Activated gamma-delta T cell (primary cell): ENCODE measurements around the gene TMEM109.

ENCODE experiments used
- DNase-seq: peaks from one replicate; lab custom pipeline; 2025; lab: John Stamatoyannopoulos, UW

TMEM109 gene

DNA sequence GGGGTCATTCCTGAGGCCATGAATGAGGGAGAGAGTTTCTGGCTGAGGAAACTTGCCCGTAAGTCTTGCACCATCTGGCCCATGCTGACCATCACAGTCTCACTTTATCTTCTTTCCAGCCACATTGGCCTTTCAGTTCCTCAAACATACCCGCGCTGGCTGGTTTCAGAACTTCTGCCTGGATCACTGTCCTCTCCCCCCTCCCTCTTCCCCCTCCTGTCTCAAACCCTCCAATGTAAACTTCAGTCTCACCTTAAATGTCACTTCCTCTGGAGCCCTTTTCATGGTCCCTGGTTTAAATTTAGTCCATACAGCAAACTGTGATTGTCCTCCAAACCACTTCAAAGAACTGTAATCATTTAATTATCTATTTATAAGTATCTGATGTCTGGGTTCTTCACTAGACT lies 3.7 kb upstream of the TMEM109 start:
- no peak for DNase-seq

DNA sequence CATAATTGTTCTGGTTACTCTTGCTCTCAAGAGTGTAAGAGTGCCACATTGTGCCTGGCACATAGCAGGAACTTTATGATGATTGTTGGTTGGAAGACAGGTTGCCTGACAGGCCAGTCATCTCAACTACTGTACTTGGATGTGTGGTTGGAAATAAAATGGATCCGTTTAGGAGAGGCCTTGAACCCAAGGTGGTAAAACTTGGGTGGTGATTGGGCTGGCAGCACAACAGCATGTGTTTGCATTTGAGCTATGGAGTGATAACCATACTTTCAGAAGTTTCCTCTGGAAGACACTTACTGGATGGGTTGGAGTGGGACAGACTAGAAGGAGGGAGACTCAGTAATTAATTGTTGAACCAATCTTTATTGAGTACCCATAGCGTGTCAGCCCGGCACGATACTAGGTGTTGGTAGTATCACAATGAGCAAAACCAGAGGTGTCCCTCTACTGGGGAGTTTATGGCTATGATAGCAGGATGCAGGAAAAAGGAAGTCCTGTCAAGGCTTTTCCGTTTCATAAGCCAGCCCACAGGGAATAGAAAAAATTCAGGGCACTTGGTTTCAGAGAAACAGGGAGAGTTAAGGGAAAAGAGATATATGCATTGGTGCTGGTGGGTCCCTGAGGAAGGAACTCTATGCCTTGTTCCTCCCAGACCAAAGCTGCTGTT lies 3.1 kb upstream of the TMEM109 start:
- DNase-seq = no peak

DNA sequence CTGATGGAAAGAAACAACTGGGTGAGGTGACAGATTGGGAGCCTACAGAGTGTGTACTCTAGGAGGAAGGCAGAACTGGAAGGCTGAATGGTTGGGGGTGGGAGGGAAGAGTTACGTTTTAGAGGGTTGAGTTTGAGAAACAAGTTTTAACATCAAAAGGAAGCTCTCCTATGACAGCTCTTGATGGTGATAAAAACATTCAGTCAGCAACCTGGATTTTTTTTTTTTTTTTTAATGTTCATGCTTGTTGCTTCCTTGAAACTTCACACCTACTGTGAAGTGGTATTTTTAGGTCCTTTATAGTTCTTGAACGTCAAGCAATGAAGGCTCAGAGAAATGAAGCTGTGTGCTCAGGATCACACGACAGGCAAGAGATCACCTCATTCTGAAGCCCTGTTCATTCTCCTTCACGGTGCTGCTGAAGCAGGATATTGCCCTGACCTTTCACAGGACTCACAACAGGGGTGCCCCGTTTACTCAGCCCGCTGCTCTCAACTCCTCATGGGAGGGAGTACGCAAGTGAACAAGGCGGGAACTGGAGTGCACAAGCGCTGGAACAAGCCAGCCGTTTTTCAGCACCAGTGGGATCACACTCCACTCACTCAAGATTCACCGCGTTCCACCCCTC lies 1.6 kb upstream of the TMEM109 start:
- no peak for DNase-seq

DNA sequence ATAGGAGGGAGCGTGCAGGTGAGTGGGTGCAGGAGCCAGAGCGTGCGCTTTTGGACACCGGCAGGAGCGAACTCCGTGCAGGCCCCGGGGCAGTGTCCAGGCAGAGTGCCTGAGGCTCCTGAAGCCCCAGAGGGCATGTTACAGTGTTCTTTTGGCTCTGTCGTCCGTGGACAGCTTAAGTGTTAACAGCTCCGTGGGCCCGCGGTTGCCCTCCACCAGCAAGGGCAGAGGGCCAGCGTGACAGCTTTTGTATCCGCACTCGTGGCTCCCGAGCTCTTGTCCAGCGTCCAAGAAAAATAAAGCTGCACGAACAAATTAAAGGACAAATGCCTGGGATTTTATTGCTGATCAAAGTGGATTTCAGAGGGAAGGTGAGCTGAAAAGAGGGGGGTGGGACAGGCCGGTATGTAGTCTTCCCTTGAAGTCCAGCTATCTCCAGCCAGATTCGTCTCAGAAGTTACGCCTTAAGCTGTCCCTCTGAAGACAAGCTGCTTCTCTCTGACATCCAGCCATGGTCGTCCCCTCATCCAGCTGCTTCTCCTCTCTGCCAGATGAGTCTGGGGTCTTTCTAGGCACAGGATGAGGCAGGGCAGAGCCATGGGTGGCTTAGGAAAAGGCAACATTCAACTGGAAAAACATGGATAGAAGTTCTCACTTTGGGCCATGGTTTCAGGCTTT lies 968 bp upstream of the TMEM109 start:
- no peak for DNase-seq

DNA sequence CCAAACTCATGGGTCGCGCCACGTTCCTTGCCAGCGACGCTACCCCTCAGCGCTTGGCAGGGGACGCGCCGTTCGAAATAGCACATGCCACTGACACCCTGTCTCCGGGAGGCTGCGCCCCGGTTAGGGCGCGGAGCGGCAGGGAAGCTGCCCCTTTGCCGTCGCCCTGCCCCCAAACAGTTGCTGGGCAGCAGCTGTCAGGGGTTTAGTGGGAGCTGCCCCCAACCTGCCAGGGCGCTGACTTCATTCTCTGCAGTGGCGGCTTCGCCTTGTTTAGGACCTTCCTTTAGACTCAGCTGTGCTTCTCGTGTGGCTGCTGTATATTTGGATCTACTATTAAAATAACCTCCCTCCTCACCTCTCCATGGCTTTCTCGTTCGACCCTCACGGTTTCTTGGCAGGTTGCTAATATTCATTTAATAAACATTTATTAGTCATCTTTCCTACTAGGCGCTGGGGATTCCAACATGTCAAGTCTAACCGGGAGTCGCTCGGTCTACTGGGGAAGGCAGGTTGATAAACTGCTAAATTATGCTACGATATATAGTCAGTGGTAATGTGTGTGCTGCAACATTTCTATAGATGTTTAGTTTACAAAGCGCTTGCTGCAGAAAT lies 782 bp downstream of the TMEM109 start:
- no peak for DNase-seq

DNA sequence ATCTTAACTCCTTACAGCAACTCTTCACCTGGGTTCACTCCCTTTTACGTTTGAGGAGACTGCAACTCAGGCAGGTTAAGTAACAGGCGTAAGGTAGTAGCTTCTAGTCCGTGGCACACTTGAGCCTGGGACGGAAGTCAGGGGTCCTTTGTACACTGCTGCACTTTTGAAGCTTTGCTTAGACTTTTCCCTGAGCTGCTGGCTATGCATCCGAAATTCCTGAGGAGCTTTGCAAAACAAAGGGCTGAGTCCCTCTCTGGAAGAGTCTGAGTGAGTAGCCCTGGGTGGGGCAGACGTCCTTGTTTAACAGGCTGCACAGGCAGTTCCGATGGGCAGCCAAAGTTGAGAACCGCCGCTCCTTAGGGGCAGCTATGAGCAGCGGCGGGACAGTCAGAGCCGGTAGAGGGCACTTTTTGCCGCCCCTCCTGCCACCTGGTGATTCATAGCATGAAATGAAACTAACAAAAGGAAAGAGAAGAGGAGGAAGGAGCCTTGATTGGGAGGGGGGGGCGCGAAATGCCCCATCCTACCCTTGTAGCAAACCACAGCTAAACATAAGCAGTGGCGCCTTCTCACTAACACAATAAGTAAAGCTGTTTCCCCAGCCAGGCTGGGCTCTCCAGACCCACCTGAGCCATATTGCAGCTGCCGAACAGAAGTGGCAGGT lies 1.4 kb downstream of the TMEM109 start:
- no peak for DNase-seq

DNA sequence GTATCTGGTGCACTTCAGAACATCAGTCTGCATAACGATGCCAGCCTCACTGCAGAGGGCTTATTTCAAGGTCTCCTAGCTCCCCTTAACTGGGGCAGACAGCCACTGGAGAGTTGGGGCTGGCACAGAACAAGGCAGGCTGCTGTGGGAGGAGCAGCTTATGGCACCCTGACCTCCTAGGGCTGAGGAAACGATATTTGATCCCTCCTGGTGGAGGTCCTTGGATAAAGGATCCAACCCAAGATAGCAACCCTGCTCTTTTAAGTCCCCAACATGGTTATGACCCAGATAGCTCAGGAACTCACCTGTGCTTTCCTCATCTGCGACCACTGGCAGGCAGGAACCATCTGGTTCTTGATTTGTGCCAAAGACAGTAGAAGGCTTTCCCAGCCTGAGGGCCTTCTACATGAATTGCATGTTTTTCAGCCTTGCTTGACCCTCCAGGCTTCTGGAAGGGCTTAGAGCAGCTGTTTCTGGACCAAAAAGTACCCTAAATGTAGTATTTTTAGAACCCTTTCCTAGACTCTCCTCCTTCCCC lies 2.8 kb downstream of the TMEM109 start:
- no peak for DNase-seq

DNA sequence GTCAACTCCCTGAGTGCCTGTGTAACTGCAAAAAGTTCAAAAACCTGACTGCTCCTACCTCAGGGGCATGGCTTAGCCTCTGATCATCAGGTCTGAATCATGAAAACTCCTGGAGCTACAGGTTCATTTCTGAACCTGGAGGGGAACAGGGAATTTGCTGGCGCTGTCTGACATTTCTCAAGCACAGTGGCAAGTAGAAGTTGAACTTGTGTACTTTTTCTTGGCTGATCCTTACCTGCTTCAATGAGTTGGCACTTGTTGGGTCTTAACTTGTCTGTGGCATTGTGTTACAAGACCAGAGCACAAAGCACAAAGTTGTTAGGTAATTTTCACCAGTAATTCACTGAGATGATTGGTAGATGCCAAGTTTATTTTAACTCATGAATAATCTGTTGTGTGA lies 3.3 kb downstream of the TMEM109 start:
- DNase-seq = no peak

DNA sequence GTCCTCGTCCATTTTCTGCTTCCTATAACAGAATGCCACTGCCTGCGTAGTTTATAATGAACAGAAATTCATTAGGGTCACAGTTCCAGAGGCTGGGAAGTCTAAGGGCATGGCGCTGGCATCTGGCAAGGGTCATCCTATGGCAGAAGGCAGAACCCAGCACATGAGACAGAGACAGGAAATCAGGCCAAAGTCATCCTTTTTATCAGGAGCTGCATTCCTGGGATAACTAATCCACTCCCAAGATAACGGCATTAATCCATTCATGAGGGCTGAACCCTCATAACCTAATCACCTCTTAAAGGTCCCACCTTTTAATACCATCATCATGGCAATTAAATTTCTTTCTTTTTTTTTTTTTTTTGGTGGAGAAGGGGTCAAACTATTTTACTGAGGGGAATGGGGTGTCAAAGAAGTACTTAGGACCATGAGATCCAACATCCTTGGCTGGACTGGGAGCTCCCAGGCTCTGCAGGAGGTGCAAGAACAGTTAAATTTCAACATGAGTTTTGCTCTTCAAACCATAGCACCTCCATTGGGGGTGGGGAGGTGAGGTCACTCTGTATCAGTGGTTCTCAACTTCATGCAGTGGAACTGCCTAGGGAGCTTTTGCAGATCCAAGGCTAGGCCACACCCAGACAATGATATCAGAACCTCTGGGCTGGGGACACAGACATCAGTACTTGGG lies 4.4 kb downstream of the TMEM109 start:
- DNase-seq = no peak

DNA sequence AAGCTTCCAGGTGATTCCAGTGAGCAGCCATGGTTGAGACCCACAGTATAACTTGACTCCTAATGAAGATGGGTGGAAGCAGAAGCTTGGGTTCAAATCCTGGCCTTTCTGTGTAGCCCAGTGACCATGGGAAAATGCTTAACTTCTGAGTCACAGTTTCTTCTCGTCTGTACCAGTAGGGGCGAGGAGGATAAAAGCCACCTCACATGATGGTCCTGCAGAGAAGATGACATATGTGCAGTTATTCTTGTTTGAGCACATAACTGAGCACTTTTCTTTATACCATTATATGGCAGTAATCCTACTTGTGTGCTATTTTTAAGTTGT lies 4.9 kb downstream of the TMEM109 start:
- DNase-seq = no peak

DNA sequence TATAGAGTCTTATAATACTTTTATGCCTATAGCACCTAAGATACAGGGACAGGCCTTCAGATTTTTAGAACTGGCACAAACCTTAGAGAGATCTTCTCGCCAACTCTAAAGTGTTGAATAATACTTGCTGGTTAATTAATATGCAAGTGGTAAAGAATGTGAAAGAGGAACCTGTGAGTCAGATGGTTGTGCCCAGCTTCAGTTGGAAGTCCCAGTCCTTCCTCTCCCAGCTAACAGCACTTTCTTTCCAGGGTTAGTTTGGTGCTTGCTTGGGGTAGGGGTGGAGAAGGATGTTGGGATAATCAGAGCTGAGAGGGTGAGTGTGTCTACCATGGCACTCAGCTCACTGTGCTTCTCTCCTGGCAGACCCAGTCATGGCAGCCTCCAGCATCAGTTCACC lies 5.4 kb downstream of the TMEM109 start:
- no peak for DNase-seq

DNA sequence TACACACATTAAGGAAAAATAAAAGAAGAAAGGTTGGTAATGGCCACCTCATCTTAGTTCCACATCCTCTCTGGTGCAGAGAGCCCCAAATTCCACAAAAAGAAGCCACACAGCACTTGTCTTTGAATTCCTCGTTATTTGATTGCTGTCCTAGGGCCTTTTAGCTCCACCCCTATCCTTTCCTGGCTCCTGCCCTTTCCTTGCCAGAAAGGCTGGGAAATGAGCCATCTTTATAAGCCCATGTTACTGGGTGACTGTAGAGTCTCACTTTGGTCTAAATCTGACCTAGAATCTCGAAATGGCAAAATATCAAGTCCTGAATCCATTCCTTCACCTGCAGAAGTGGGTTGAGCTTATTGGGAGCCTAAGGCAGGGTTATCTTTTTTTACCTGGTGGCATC lies 6.0 kb downstream of the TMEM109 start:
- DNase-seq = no peak

DNA sequence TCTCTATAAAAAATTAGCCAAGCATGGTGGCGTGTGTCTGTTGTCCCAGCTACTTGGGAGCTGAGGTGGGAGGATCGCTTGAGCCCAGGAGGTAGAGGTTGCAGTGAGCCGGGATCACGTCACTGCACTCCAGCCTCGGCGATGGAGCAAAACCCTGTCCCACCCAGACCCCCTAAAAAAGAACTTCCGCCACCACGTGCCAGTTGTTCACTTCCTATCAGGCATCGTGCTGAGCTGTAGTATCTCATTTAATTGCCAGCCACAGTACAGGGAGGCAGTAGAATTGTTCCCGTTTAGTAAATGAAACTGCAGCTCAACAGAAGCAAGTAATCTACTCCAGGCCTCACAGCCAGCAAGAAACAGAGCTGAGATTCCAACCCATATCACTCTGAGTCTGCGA lies 7.3 kb downstream of the TMEM109 start:
- no peak for DNase-seq

DNA sequence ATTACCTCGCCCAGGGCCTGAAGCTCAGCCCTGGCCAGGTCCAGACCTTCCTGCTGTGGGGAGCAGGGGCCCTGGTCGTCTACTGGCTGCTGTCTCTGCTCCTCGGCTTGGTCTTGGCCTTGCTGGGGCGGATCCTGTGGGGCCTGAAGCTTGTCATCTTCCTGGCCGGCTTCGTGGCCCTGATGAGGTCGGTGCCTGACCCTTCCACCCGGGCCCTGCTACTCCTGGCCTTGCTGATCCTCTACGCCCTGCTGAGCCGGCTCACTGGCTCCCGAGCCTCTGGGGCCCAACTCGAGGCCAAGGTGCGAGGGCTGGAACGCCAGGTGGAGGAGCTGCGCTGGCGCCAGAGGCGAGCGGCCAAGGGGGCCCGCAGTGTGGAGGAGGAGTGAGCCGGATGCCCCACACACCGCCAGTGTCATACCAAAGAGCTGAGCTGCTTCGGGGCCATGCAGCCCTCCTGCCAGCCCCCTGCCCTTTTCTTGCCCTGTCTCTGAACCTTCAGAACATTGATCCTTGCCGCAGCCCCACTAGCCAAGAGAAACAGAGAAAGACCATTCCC lies 7.9 kb downstream of the TMEM109 start:
- DNase-seq = no peak

DNA sequence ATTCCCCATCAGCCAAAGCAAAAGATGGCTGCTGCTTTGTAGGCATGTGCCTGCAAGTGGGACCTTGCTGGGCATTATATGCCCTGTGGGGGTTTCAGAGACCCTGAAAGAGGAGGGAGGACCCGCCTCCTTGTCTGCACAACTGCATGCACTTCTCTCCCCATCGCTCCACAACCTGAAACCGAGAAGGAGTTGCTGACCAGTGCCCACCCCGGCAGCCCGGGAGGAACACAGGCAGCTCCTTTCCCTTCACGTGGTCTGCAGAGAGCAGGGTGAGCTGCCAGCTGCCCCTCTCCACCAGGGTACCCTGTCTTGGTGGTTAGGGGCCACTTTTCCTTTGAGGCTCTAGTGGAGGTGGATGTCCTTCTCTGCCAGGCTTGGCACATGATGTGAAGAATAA lies 8.9 kb downstream of the TMEM109 start:
- DNase-seq = no peak

DNA sequence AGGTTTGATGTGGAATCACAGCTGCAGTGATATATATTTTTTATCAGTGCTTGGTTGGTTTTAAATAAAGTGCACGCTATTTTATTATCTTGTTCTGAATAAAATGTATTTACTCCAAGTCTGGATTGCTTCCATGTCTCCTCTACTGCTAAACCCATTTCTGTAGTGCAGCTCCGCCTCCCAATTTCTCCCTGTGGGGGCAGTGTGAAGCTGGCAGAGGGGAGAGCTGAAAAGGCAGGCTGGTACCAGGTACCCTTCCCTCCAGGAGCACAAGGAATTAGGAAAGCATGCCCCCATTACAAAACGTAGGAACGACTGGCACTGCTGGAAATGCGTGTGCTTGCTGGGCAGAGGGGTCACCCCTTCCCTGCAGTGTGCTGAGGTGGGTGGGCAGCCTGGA lies 9.4 kb downstream of the TMEM109 start:
- no peak for DNase-seq

DNA sequence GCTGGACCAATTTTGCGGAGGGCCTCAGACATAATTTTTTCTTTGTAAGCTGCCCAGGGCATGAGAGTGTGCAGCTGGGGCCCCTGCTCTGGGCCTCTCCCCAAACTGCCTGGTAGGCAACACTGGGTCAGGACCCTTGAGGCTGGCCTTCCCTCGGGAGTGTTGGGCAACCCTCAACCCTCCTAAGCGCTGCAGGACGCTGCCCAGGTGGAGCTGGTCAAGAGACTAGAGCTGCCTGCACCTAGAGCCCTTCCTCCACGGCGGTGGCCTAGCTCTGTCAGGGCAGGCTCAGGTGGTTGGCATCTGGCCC lies 9.8 kb downstream of the TMEM109 start:
- no peak for DNase-seq

DNA sequence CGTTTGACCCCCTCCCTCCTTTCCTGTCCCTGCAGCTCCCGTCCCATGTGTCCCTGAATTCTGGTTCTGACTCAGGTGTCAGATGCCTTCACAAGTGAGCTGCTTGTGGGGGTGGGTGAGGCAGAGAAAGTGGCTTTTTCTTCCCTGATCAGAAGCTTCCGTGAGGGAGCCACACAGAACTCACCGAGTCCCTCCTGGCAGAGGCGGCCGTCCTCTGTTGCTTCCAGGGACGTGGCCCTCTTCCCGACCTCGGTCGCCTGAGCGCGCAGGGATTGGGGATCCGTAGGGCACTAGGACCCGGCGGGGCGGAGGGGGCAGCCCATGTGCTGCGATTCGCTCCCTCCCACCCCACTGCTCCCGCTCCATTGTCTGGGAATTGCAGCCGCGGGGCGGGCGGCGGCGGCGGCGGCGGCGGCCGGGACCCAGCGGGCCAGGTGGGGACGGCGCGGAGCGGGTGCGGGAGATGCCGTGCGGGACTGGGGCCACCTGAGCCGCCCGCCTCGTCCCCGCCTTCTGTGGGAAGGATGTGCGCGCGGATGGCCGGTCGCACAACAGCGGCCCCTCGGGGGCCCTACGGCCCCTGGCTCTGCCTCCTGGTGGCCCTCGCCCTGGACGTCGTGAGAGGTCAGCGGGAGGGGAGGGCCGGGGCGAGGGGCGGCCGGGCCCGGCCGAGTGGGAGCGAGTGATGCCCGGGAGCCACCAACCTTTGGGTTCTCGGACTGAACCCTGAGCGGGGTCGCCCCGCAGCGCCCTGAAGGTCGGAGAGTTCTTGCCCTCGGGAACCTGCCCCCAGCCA lies 10.3 kb downstream of the TMEM109 start, which contains the start of gene TMEM132A:
Gene TMEM132A (plus strand): TSS at position 351 of the 796 bp plus-strand sequence. CDS start 174 bp downstream, at position 525.
- DNase-seq = no peak

DNA sequence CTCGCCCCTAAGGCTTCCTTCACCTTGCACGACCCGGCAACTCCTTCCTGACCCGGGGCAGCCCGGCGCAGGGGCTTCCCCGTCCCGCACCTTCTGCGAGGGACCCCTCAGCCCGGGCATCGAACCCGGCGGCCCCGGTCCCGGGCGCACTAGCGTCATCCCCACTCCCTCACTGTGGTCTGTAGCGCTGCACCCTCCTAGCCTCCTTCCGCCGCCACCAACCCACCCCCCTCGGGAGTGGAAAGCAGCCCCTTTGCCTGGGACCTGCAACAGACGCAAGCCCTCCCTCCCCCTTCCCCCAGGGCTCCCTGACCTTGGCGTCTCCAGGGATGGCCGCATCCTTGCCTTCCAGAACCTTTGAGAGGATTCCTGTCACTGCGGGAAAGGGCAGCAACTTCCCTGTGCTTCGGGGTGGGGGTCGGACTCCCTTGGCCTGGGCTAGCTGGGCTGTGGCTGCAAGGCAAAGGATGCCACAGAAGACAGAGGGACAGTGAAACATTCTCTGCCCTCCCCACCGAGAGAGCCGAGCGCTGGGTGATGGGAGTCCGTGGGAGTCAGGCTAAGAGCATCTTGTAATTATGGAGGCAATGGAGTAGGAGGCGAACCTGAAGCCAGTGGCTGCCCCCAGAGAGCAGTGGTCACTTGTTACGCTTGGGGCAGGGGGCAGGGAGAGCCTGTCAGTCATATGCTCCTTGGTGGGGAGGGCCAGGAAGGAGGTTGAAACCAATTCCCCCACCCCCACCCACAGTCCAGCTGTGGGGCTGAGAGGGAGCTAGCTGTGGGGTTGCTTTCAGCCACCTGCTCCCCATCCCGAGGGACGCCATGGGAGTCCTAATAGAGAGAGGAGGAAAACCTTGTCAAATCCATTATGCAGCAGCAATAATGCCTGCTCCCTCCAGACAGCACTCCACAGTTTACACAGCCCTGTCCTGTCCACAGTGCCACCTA lies 11.2 kb downstream of the TMEM109 start:
- no peak for DNase-seq
